K562 (cell line): ENCODE results near the gene ALDH3A2. TPM values are rescaled to one million over a fixed set of nuclear protein-coding genes. Genes with fewer than 3 reads are reported as not detected.

ENCODE experiments used
- ATAC-seq: fragments of 200-7000 bp; cut with Tn5 transposase; 3 replicates; pipeline ENCODE4 v1.9.1; 2020; ENCODE audit warnings: moderate library complexity
- BruUV-seq: library from RNA; stranded (reverse); fragments of 400-500 nt; replicated peaks from 2 replicates; lab custom pipeline; 2021; lab: Mats Ljungman, UMichigan
- CTCF ChIA-PET: fragments of 300-600 bp; formaldehyde crosslinking; extraction: SDS; loops from one replicate; lab custom pipeline; 2021; ENCODE audit warnings: low intra/inter-chr PET ratio; lab: Yijun Ruan, JAX
- POLR2A ChIA-PET: fragments of 300-600, 350-650 bp; sonication (Branson Sonifier 250); formaldehyde crosslinking; extraction: SDS; loops from one replicate; lab custom pipeline; 2021; ENCODE audit warnings: antibody characterized with exemption, inconsistent platforms; lab: Yijun Ruan, JAX
- DNase-seq, 4 experiments: peaks; one replicate each; pipeline versions ENCODE4 v3.0.0 to v3.0.0-alpha.2; 2011 to 2018; ENCODE audit warnings: low spot score in 3 of 4, mixed read lengths in 3 of 4; ENCODE audit errors: extremely low read depth in 1 of 4
- FAIRE-seq: peaks from 2 replicates; lab custom pipeline; 2011; peaks lifted over from hg19 to GRCh38; lab: Jason Lieb, UNC
- H2AFZ ChIP-seq: 2 replicates; pipeline ENCODE4 v1.6.0; 2011; ENCODE audit warnings: low read depth, low read length, control low read depth, inconsistent platforms
- H3K27ac ChIP-seq: fragments of 200-600 bp; 3 replicates; pipeline ENCODE4 v1.8.0; 2011; ENCODE audit warnings: low read depth, mild to moderate bottlenecking, control low read depth, inconsistent platforms, low read length, moderate library complexity, mixed read lengths; ENCODE audit errors: extremely low read depth
- H3K27me3 ChIP-seq, 2 experiments: fragments of 300-600 bp in 1 of 2; 2 replicates in 1 of 2; 3 replicates in 1 of 2; pipeline versions ENCODE4 v1.6.0 to v1.8.0; 2011; ENCODE audit warnings: inconsistent platforms in 2 of 2, low read length in 2 of 2, mild to moderate bottlenecking in 1 of 2, mixed read lengths in 1 of 2, moderate library complexity in 1 of 2; ENCODE audit not compliant: control insufficient read depth in 2 of 2, insufficient read depth in 2 of 2
- H3K36me3 ChIP-seq: fragments of 300-600 bp; 3 replicates; pipeline ENCODE4 v1.8.0; 2011; ENCODE audit warnings: mild to moderate bottlenecking, low read length, inconsistent platforms; ENCODE audit not compliant: control insufficient read depth, insufficient read depth
- H3K4me1 ChIP-seq, 2 experiments: fragments of 200-600 bp in 1 of 2; replicated peaks in 1 of 2; 2 replicates in 1 of 2; 3 replicates in 1 of 2; pipeline versions ENCODE4 v1.5.1 to v1.8.0; 2011; ENCODE audit warnings: inconsistent platforms in 2 of 2, low read length in 2 of 2, mild to moderate bottlenecking in 1 of 2, mixed read lengths in 1 of 2, moderate library complexity in 1 of 2; ENCODE audit not compliant: control insufficient read depth in 2 of 2, insufficient read depth in 2 of 2
- H3K4me2 ChIP-seq: 2 replicates; pipeline ENCODE4 v1.6.1; 2011; ENCODE audit warnings: low read length, control low read depth, inconsistent platforms, mixed read lengths; ENCODE audit not compliant: insufficient read depth
- H3K4me3 ChIP-seq: fragments of 200-600 bp; sonication (generic), shearing (Covaris generic); 2 replicates; pipeline ENCODE4 v1.5.1; 2016; ENCODE audit warnings: control low read depth, inconsistent platforms
- H3K79me2 ChIP-seq: fragments of 200-600 bp; 3 replicates; pipeline ENCODE4 v1.8.0; 2011; ENCODE audit warnings: low read length, inconsistent platforms; ENCODE audit not compliant: control insufficient read depth, insufficient read depth
- H3K9ac ChIP-seq, 2 experiments: 2 replicates each; pipeline versions ENCODE4 v1.6.0 to v1.6.1; 2011; ENCODE audit warnings: low read depth in 2 of 2, low read length in 2 of 2, control low read depth in 1 of 2, inconsistent platforms in 1 of 2, mild to moderate bottlenecking in 1 of 2, mixed read lengths in 1 of 2; ENCODE audit not compliant: insufficient read depth in 1 of 2
- H3K9me1 ChIP-seq: one replicate; pipeline ENCODE4 v1.6.0; 2011; ENCODE audit warnings: inconsistent platforms, mild to moderate bottlenecking, low read length, moderate library complexity; ENCODE audit not compliant: control insufficient read depth, insufficient read depth
- H3K9me3 ChIP-seq: replicated peaks from 2 replicates; pipeline ENCODE4 v1.5.1; 2011; ENCODE audit warnings: low read depth, low read length, inconsistent platforms; ENCODE audit not compliant: control insufficient read depth, insufficient read depth
- H4K20me1 ChIP-seq: replicated peaks from 2 replicates; pipeline ENCODE4 v1.6.1; 2011; ENCODE audit warnings: low read length, inconsistent platforms, mixed read lengths; ENCODE audit not compliant: control insufficient read depth, insufficient read depth
- ELF2 ChIP-seq: fragments of 250-450 bp; sonication (Bioruptor Pico); IDR thresholded peaks from 2 replicates; pipeline ENCODE4 v1.5.0; 2021; ENCODE audit warnings: mild to moderate bottlenecking
- HEY1 ChIP-seq: fragments of 250-450 bp; sonication (Bioruptor Pico); IDR thresholded peaks from 2 replicates; pipeline ENCODE4 v1.5.0; 2020; ENCODE audit warnings: mild to moderate bottlenecking, moderate library complexity, borderline replicate concordance
- KDM5B ChIP-seq: fragments of 200-600 bp; sonication (generic); IDR thresholded peaks from 2 replicates; pipeline ENCODE4 v1.6.1; 2012; ENCODE audit warnings: low read depth, mild to moderate bottlenecking, moderate library complexity, low read length, control low read depth, inconsistent platforms; ENCODE audit not compliant: insufficient replicate concordance
- NKRF ChIP-seq: fragments of 450-650 bp; IDR thresholded peaks from 2 replicates; pipeline ENCODE4 v1.6.1; 2016; ENCODE audit warnings: borderline replicate concordance
- PHF8 ChIP-seq: fragments of 200-600 bp; sonication (generic); IDR thresholded peaks from 2 replicates; pipeline ENCODE4 v1.6.1; 2012; ENCODE audit warnings: mixed run types, mild to moderate bottlenecking, inconsistent platforms, low read length, moderate library complexity, borderline replicate concordance
- POLR3A ChIP-seq: IDR thresholded peaks from 2 replicates; pipeline ENCODE4 v1.6.1; 2011; ENCODE audit warnings: borderline replicate concordance, mild to moderate bottlenecking, moderate library complexity; ENCODE audit not compliant: insufficient read length, insufficient read depth; ENCODE audit errors: extremely low read depth
- PPARD ChIP-seq: fragments of 250-450 bp; sonication (Bioruptor Pico); IDR thresholded peaks from 2 replicates; pipeline ENCODE4 v1.8.0; 2022; ENCODE audit warnings: inconsistent platforms, mild to moderate bottlenecking, moderate library complexity
- RBM15 ChIP-seq: fragments of 200-400 bp; formaldehyde crosslinking; IDR thresholded peaks from 2 replicates; pipeline ENCODE4 v1.6.1; 2018; ENCODE audit warnings: mild to moderate bottlenecking, low read length, moderate library complexity; ENCODE audit not compliant: insufficient read depth
- RFX5 ChIP-seq: IDR thresholded peaks from 2 replicates; pipeline ENCODE4 v1.6.1; 2011; ENCODE audit warnings: low read depth, mild to moderate bottlenecking, improper control_type of control experiment, low read length
- YBX1 ChIP-seq: fragments of 450-650 bp; IDR thresholded peaks from 2 replicates; pipeline ENCODE4 v1.7.1; 2016; ENCODE audit warnings: mild to moderate bottlenecking
- ZFPM2 ChIP-seq: fragments of 250-450 bp; sonication (Bioruptor Pico); IDR thresholded peaks from 2 replicates; pipeline ENCODE4 v1.5.1; 2022; ENCODE audit warnings: mild to moderate bottlenecking
- ZNF586 ChIP-seq: fragments of 450-650 bp; formaldehyde crosslinking; conservative IDR thresholded peaks from 2 replicates; pipeline ENCODE4 v1.4.0; 2020; ENCODE audit warnings: mild to moderate bottlenecking, moderate library complexity
- WGBS: fragments of 100-300 bp; shearing (Covaris generic); methylation state at CpG from one replicate; pipeline ENCODE4 v1.1.6; 2016; ENCODE audit warnings: low coverage, mixed read lengths; ENCODE audit not compliant: insufficient coverage; ENCODE audit errors: missing lambda C conversion rate; 5-methylcytosine and 5-hydroxymethylcytosine counted together
- in situ Hi-C: fragments of 300-500 bp; cut with MboI; formaldehyde crosslinking; loops from 4 replicates; pipeline ENCODE4 v1.15.0; 2018; ENCODE audit warnings: inconsistent platforms, mixed read lengths
- intact Hi-C: fragments of 100-400 bp; cut with micrococcal nuclease; formaldehyde crosslinking; loops from 2 replicates; pipeline ENCODE4 v1.14.2; 2022
- polyA plus RNA-seq, 8 experiments: library from polyadenylated mRNA; depleted of rRNA in 4 of 8; stranded (reverse) in 5 of 8; unstranded in 3 of 8; fragments of >200 nt; fragmentation: Nextera tagmentation in 2 of 8; fragmentation: Illumina TruSeq in 1 of 8; extraction: Ambion mirVana in 2 of 8; extraction: Trizol in 1 of 8; gene quantifications; 2 replicates each; pipeline versions ENCODE4 v1.2.1 to v1.2.3, GENCODE V29; 2011 to 2014; ENCODE audit warnings: inconsistent platforms in 1 of 8, missing spikeins in 1 of 8
- total RNA-seq, 7 experiments: library from RNA; depleted of rRNA in 6 of 7; stranded (reverse); fragments of >200 nt in 6 of 7; fragmentation: Illumina TruSeq in 2 of 7; extraction: Trizol in 2 of 7; gene quantifications; 2 replicates each; pipeline versions ENCODE4 v1.2.1 to v1.2.3, GENCODE V29; 2011 to 2021; ENCODE audit warnings: low replicate concordance in 1 of 7

The ALDH3A2 gene
- total and polyA plus RNA-seq, 9 of the 15 experiments (the other 6 are each of a cell fraction or from before 2014, with no cell fraction given) = 0.01 to 0.78 (median 0.12) TPM; not detected in 5

GRCh38 chr17:19614900-19615299 lies 33.7 kb upstream of the ALDH3A2 start:
- H4K20me1 ChIP-seq = no peaks in the 10 kb centered on the region
- H3K4me2 ChIP-seq = no peak overlapping the region
- ATAC-seq (no peak), FAIRE-seq (no peak), DNase-seq (no peak)
- no peaks in the 10 kb centered on the region for H3K79me2 ChIP-seq
- TF ChIP-seq NKRF (no peak), ZFPM2 (CRISPR knock-in tag) (no peak), POLR3A (no peak), RFX5 (no peak), PPARD (CRISPR knock-in tag) (no peak), RBM15 (no peak), HEY1 (no peak), ZNF586 (no peak), PHF8 (no peak), YBX1 (no peak), KDM5B (no peak), ELF2 (CRISPR knock-in tag) (no peak)
- intact Hi-C loops (no loop called here), in situ Hi-C loops (no loop called here)
- ChIA-PET CTCF (no interaction called here), POLR2A (no interaction called here)
- no peaks in the 10 kb centered on the region for H3K36me3 ChIP-seq
- H3K4me3 ChIP-seq = no peak overlapping the region
- no peaks in the 10 kb centered on the region for H3K4me1 ChIP-seq
- H3K27ac ChIP-seq = no peak overlapping the region
- H3K9ac ChIP-seq = no peak overlapping the region
- H3K27me3 ChIP-seq = peaks cover 0 to 5% of the 10 kb centered on the region in 2 experiments; a peak in 1 of 5 replicates
- H3K9me1 ChIP-seq = no peaks in the 10 kb centered on the region
- peaks cover 4% of the 10 kb centered on the region for H3K9me3 ChIP-seq
- H2AFZ ChIP-seq = no peak overlapping the region
- 0% methylated on average over 4 of the region's 4 CpGs for WGBS
- BruUV-seq = no TSS peak
